Germinal center (tissue), 1 donor: ENCODE data around the gene BGN.

ENCODE experiments used
- DNase-seq: peaks from one replicate; pipeline ENCODE4 v3.0.0; 2012; ENCODE audit warnings: mixed read lengths, low spot score

BGN gene

GRCh38 chrX:153460826-153461225 lies 34.0 kb upstream of the BGN start:
- peak; percentile 32 for DNase-seq

GRCh38 chrX:153462291-153462690 lies 32.5 kb upstream of the BGN start:
- DNase-seq: no peak

GRCh38 chrX:153463031-153463430 lies 31.7 kb upstream of the BGN start:
- DNase-seq: no peak

- no peak for DNase-seq
Observed at GRCh38 chrX:153463556-153463955, 31.2 kb upstream of the BGN start.

- no peak for DNase-seq
Observed at GRCh38 chrX:153464116-153464515, 30.7 kb upstream of the BGN start.

GRCh38 chrX:153465691-153466380 lies 28.9 kb upstream of the BGN start:
- DNase-seq: no peak

GRCh38 chrX:153468008-153468580 lies 26.7 kb upstream of the BGN start:
- no peak for DNase-seq

- peak; percentile 19 for DNase-seq
Observed at GRCh38 chrX:153469811-153470410, 24.9 kb upstream of the BGN start.

- peak; percentile 93 for DNase-seq
Observed at GRCh38 chrX:153470411-153471363, 24.1 kb upstream of the BGN start, which contains the start of gene HAUS7. Gene HAUS7, minus strand, starts transcription at chrX:153470576. Its CDS starts 19 bp downstream, at chrX:153470557.

- DNase-seq: no peak
Observed at GRCh38 chrX:153471663-153472280, 23.0 kb upstream of the BGN start.

GRCh38 chrX:153473126-153473525 lies 21.7 kb upstream of the BGN start:
- no peak for DNase-seq

GRCh38 chrX:153474266-153474665 lies 20.5 kb upstream of the BGN start:
- no peak for DNase-seq

- peak; percentile 10 for DNase-seq
Observed at GRCh38 chrX:153474718-153475117, 20.1 kb upstream of the BGN start.

- no peak for DNase-seq
Observed at GRCh38 chrX:153475271-153475670, 19.5 kb upstream of the BGN start.

- no peak for DNase-seq
Observed at GRCh38 chrX:153475751-153476281, 19.0 kb upstream of the BGN start.

GRCh38 chrX:153476666-153477363 lies 18.0 kb upstream of the BGN start:
- no peak for DNase-seq

GRCh38 chrX:153477364-153477857 lies 17.4 kb upstream of the BGN start:
- no peak for DNase-seq

- DNase-seq: no peak
Observed at GRCh38 chrX:153477901-153478300, 16.9 kb upstream of the BGN start.

GRCh38 chrX:153478746-153479145 lies 16.0 kb upstream of the BGN start:
- DNase-seq: no peak

- DNase-seq: no peak
Observed at GRCh38 chrX:153481043-153481442, 13.7 kb upstream of the BGN start.
